Stimulated activated CD4-positive, alpha-beta T cell treated with anti-CD3 and anti-CD28 coated beads, TNF-alpha, amount 100 ng/mL, for 4 hours (primary cell): Measurements from ENCODE around the gene CTTNBP2NL.
"Not testable (repeated sequence)": the region's sequence is repeated elsewhere in the genome, so short reads cannot be mapped to it uniquely, and the experiment has no call there.

ENCODE experiments used
- DNase-seq, 3 experiments: peaks; one replicate each; pipeline ENCODE4 v3.0.0-alpha.2; 2020; ENCODE audit warnings: low read depth in 3 of 3

The CTTNBP2NL gene

DNA sequence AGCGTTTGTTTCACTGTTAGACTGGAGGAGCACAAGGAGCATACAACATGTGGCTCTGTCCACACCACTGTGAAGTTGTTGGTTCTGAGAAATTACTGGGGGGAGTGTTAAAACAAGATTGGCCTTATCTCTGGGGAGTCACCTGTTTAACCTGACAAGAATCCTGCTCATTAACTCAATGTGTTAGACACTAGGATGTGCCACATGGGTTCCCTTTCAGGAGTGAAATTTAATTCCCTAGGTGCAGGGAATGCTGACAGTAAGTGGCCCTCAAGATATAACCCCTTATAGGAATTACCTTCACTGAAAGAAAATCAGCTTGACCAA is 66.9 kb downstream of the CTTNBP2NL start:
- DNase-seq = no peak

DNA sequence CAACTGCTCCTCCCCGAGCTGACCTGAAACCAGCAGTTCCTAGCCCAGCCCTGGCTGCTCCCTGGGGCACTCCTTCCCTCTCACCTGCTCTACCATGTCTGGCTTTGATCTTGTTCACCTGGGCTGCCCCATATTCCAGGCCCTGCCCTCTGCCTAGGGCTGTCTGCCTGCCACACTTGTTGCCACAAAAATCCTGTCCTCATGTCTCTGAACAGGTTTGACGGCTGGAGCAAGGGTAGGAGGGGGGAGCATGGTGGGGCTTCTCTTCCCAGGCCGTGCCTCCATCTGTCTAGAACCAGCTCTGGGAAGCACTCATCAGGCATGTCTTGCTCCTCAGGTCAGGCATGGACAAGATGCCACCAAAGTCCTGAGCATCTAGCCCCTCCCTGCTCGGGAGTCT is 68.5 kb downstream of the CTTNBP2NL start:
- no peak for DNase-seq

DNA sequence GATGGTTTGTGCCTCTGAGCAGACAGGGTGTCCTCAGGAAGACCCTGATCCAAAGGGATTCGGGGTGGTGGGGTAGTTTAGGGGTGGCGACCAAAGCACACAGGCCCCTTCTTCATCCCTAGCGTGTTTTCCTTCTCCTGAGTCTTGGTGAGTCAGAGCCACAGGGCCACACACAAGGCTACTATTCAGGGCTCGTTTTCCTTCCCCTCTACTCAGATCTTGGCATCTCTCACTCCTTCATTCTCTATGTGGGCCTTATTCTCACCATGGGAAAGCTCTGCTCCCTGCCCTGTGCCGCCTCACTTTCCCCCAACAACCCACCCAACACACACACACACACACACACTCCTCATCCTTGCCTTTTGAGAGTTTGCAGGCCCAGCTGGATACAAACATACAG is 69.1 kb downstream of the CTTNBP2NL start:
- no peak for DNase-seq

- peak; percentile 74 to 79 (median 75) for DNase-seq
These were observed 70.2 kb downstream of the CTTNBP2NL start for GRCh38 chr1:112466078-112466660.

- not testable (repeated sequence) for DNase-seq
These were observed 74.3 kb downstream of the CTTNBP2NL start for GRCh38 chr1:112470324-112470723.

- no peak for DNase-seq
These were observed 75.0 kb downstream of the CTTNBP2NL start for GRCh38 chr1:112470966-112471365.

GRCh38 chr1:112472142-112472541 is 76.1 kb downstream of the CTTNBP2NL start:
- DNase-seq = no peak

DNA sequence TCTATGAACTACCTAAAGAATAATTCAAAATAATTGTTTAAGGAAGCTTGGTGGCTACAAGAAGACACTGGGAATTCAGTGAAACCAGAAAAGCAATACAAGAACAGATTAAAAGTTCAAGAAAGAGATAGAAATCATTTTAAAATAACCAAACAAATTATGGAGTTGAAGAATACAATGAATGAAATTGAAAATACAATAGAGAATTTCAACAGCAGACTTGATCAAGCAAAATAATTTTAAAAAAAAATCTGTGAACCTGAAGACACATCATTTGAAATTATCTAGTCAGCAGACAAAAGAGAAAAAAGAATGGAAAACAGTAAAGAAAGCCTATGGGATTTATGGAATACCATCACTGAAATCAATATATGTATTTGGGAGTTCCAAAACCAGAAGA is 81.5 kb downstream of the CTTNBP2NL start:
- no peak for DNase-seq

- no peak for DNase-seq
These were observed 82.3 kb downstream of the CTTNBP2NL start for GRCh38 chr1:112478314-112478713.

GRCh38 chr1:112486063-112486462 is 90.0 kb downstream of the CTTNBP2NL start:
- not testable (repeated sequence) for DNase-seq

DNA sequence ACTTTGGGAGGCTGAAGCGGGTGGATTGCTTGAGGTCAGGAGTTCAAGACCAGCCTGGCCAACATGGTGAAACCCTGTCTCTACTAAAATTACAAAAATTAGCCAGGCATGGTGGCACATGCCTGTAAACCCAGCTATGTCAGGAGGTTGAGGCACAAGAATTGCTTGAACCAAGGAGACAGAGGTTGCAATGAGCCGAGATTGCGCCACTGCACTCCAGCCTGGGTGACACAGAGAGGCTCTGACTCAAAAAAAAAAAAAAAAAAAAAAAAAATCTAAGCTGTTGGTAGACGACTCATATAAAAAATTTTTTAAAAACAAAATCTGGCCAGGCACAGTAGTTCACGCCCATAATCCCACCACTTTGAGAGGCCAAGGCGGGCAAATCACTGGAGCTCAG is 91.7 kb downstream of the CTTNBP2NL start:
- not testable (repeated sequence) for DNase-seq

- no peak for DNase-seq
These were observed 92.1 kb downstream of the CTTNBP2NL start for GRCh38 chr1:112488141-112488540.

GRCh38 chr1:112492076-112492475 is 96.1 kb downstream of the CTTNBP2NL start:
- DNase-seq = no peak

GRCh38 chr1:112493351-112493750 is 97.3 kb downstream of the CTTNBP2NL start:
- DNase-seq = no peak

- DNase-seq = no peak
These were observed 100.3 kb downstream of the CTTNBP2NL start for GRCh38 chr1:112496290-112496689.

- DNase-seq = peak; percentile 27 to 38 (median 35)
These were observed 106.0 kb downstream of the CTTNBP2NL start for GRCh38 chr1:112501810-112502641.

DNA sequence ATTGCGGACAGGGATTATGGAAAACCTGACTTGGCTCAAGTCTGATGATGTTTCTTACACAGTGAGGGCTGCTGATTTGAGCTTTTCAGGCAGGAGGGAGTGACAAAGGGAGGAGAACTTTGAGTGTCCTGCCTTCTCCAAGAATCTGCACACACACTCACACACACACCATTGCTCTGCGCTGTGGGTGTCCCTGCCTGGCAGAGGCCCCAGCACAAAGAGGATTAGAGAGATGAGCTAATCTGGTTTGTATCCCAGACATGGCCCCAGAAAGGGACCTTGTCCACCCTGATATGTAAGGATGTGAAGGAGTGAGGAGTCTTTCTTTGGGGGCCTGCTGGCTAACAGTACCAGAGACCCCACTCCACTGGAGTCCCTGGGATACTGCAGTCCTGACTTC is 106.8 kb downstream of the CTTNBP2NL start:
- no peak for DNase-seq

GRCh38 chr1:112504001-112504660 is 108.1 kb downstream of the CTTNBP2NL start:
- DNase-seq = no peak

- DNase-seq = no peak
These were observed 108.8 kb downstream of the CTTNBP2NL start for GRCh38 chr1:112504661-112505399.

GRCh38 chr1:112505400-112505785 is 109.4 kb downstream of the CTTNBP2NL start:
- DNase-seq = no peak

GRCh38 chr1:112505878-112506277 is 109.9 kb downstream of the CTTNBP2NL start:
- no peak for DNase-seq

DNA sequence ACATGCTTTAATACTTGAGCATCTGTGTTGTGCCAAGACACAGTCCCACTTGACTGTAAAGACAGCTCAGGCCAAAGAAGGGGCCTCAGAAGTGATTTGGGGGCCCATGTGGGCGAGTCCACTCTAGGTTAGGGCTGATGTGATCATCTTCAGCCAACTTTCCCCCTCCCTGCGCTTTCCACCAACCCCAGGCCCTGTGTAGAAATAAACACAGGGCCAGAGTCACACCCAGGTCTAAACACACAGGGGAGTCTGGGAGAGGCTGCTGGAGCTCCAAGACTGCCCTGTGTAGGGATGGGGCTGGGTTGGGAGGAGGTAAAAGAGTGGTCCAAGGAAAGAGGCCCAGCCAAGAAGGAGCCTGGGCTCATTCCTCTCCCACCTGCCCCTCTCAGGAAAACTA is 110.3 kb downstream of the CTTNBP2NL start:
- DNase-seq = no peak
